ENCODE data around the gene NRROS. TPM values are rescaled to one million over a fixed set of nuclear protein-coding genes. Genes with fewer than 3 reads are reported as not detected.
A peak's percentile ranks its signal among the peaks of the same experiment; 100 is the strongest.
"Not testable (repeated sequence)": the region's sequence is repeated elsewhere in the genome, so short reads cannot be mapped to it uniquely, and the experiment has no call there.

NRROS gene
- total RNA-seq, 6 experiments from 2014 or later = 1.2 to 4.0 (median 2.1) TPM

GRCh38 chr3:196619223-196619622, 20.3 kb upstream of the NRROS start:
- ATAC-seq = peak in 3 of 4 donors; percentile 59 to 66 (median 63)
- Histone ChIP-seq H3K9me3 (no peaks in the 10 kb centered on the region), H3K27ac (no peak overlapping the region), H3K36me3 (no peaks in the 10 kb centered on the region), H3K27me3 (no peaks in the 10 kb centered on the region), H3K4me1 (no peaks in the 10 kb centered on the region), H3K4me3 (no peak overlapping the region)
- intact Hi-C loops (cut with DNase I) = no loop called here
- 36% methylated on average over 5 of the region's 5 CpGs for WGBS (ENCODE audit: insufficient coverage, low coverage, low lambda C conversion rate, missing lambda C conversion rate)
- TF ChIP-seq POLR2A (IDR thresholded peaks at IDR 0.05) (no peak), CTCF (IDR thresholded peaks at IDR 0.05) (no peak)
- DNase-seq = no peak

- ATAC-seq; H3K4me1 ChIP-seq; H3K9me3 ChIP-seq; H3K27me3 ChIP-seq; H3K27ac ChIP-seq; H3K4me3 ChIP-seq; intact Hi-C loops (cut with DNase I); DNase-seq; H3K36me3 ChIP-seq: not testable (repeated sequence)
- WGBS (ENCODE audit: insufficient coverage, low coverage, low lambda C conversion rate, missing lambda C conversion rate) = 29% methylated on average over 2 of the region's 5 CpGs
These were observed 19.9 kb upstream of the NRROS start for GRCh38 chr3:196619627-196620026.

- no peak for TF ChIP-seq CTCF (IDR thresholded peaks at IDR 0.05)
- no peak for TF ChIP-seq POLR2A (IDR thresholded peaks at IDR 0.05)
- H3K9me3 ChIP-seq = no peaks in the 10 kb centered on the region
- H3K27ac ChIP-seq = no peak overlapping the region
- no peaks in the 10 kb centered on the region for H3K36me3 ChIP-seq
- intact Hi-C loops (cut with DNase I) = no loop called here
- no peak overlapping the region for H3K4me3 ChIP-seq
- no peaks in the 10 kb centered on the region for H3K27me3 ChIP-seq
- ATAC-seq (peak; percentile 46 to 51 (median 49)), DNase-seq (peak in 1 of 3 donors; percentile 33)
- 57% methylated on average over 10 of the region's 10 CpGs for WGBS (ENCODE audit: insufficient coverage, low coverage, low lambda C conversion rate, missing lambda C conversion rate)
- no peaks in the 10 kb centered on the region for H3K4me1 ChIP-seq
These were observed 19.3 kb upstream of the NRROS start for GRCh38 chr3:196620161-196620604.

GRCh38 chr3:196620684-196621083, 18.8 kb upstream of the NRROS start:
- no peaks in the 10 kb centered on the region for H3K4me1 ChIP-seq
- no peaks in the 10 kb centered on the region for H3K27me3 ChIP-seq
- H3K9me3 ChIP-seq = no peaks in the 10 kb centered on the region
- intact Hi-C loops (cut with DNase I) = no loop called here
- H3K36me3 ChIP-seq = no peaks in the 10 kb centered on the region
- H3K27ac ChIP-seq = no peak overlapping the region
- ATAC-seq (no peak), DNase-seq (no peak)
- TF ChIP-seq POLR2A (IDR thresholded peaks at IDR 0.05) (no peak), CTCF (IDR thresholded peaks at IDR 0.05) (no peak)
- H3K4me3 ChIP-seq = no peak overlapping the region
- whole genome bisulfite sequencing (ENCODE audit: insufficient coverage, low coverage, low lambda C conversion rate, missing lambda C conversion rate) = 42% methylated on average over 2 of the region's 2 CpGs

GRCh38 chr3:196621611-196622010, 17.9 kb upstream of the NRROS start:
- TF ChIP-seq CTCF (IDR thresholded peaks at IDR 0.05) (no peak), POLR2A (IDR thresholded peaks at IDR 0.05) (no peak)
- no peaks in the 10 kb centered on the region for H3K27me3 ChIP-seq
- H3K27ac ChIP-seq = no peak overlapping the region
- no peaks in the 10 kb centered on the region for H3K4me1 ChIP-seq
- no peak overlapping the region for H3K4me3 ChIP-seq
- no peaks in the 10 kb centered on the region for H3K9me3 ChIP-seq
- intact Hi-C loops (cut with DNase I) = no loop called here
- DNase-seq = no peak
- ATAC-seq = no peak
- WGBS (ENCODE audit: insufficient coverage, low coverage, low lambda C conversion rate, missing lambda C conversion rate) = 81% methylated on average over 7 of the region's 10 CpGs
- H3K36me3 ChIP-seq = no peaks in the 10 kb centered on the region
